Keratinocyte (primary cell): ENCODE data around the gene SOCS1. TPM values are rescaled to one million over a fixed set of nuclear protein-coding genes. Genes with fewer than 3 reads are reported as not detected.

Experiments
- DNase-seq: peaks from one replicate; pipeline ENCODE4 v3.0.0-alpha.2; 2011; ENCODE audit warnings: low read depth, missing footprints, low spot score
- FAIRE-seq: peaks from 2 replicates; lab custom pipeline; 2011; peaks lifted over from hg19 to GRCh38; lab: Jason Lieb, UNC
- H2AFZ ChIP-seq: 2 replicates; pipeline ENCODE4 v1.6.0; 2012; ENCODE audit warnings: low read length, control low read depth, inconsistent platforms; ENCODE audit not compliant: control insufficient read depth
- H3K27ac ChIP-seq: 2 replicates; pipeline ENCODE4 v1.5.1; 2011; ENCODE audit warnings: low read length; ENCODE audit not compliant: control insufficient read depth, insufficient read depth
- H3K27me3 ChIP-seq: 3 replicates; pipeline ENCODE4 v1.6.0; 2011; ENCODE audit warnings: low read length; ENCODE audit not compliant: control insufficient read depth, insufficient read depth; ENCODE audit errors: extremely low read depth
- H3K36me3 ChIP-seq, 2 experiments: 2 replicates in 1 of 2; 3 replicates in 1 of 2; pipeline ENCODE4 v1.5.1; 2011; ENCODE audit warnings: low read length in 2 of 2, mild to moderate bottlenecking in 1 of 2; ENCODE audit not compliant: control insufficient read depth in 2 of 2, insufficient read depth in 2 of 2; ENCODE audit errors: extremely low read depth in 1 of 2
- H3K4me1 ChIP-seq: 3 replicates; pipeline ENCODE4 v1.5.1; 2011; ENCODE audit warnings: low read length; ENCODE audit not compliant: control insufficient read depth, insufficient read depth; ENCODE audit errors: extremely low read depth
- H3K4me2 ChIP-seq: 3 replicates; pipeline ENCODE4 v1.6.0; 2011; ENCODE audit warnings: low read depth, low read length; ENCODE audit not compliant: control insufficient read depth, insufficient read depth; ENCODE audit errors: extremely low read depth
- H3K4me3 ChIP-seq, 3 experiments: fragments of 200-600 bp in 1 of 3; sonication (generic) in 1 of 3; 2 replicates in 2 of 3; 3 replicates in 1 of 3; pipeline ENCODE4 v1.5.1; 2011 to 2016; ENCODE audit warnings: low read length in 3 of 3, mild to moderate bottlenecking in 3 of 3, control low read depth in 2 of 3, inconsistent platforms in 1 of 3, low read depth in 1 of 3, mixed read lengths in 1 of 3, mixed run types in 1 of 3, moderate library complexity in 1 of 3; ENCODE audit not compliant: control insufficient read depth in 2 of 3, insufficient read depth in 2 of 3; ENCODE audit errors: extremely low read depth in 1 of 3
- H3K79me2 ChIP-seq: 2 replicates; pipeline ENCODE4 v1.6.0; 2012; ENCODE audit warnings: low read length; ENCODE audit not compliant: control insufficient read depth, insufficient read depth
- H3K9ac ChIP-seq: 3 replicates; pipeline ENCODE4 v1.6.0; 2011; ENCODE audit warnings: low read length; ENCODE audit not compliant: control insufficient read depth, insufficient read depth; ENCODE audit errors: extremely low read depth
- H3K9me1 ChIP-seq: 3 replicates; pipeline ENCODE4 v1.6.0; 2011; ENCODE audit warnings: low read length; ENCODE audit not compliant: control insufficient read depth, insufficient read depth; ENCODE audit errors: extremely low read depth
- H3K9me3 ChIP-seq: 2 replicates; pipeline ENCODE4 v1.5.1; 2012; ENCODE audit warnings: low read depth, low read length; ENCODE audit not compliant: control insufficient read depth
- H4K20me1 ChIP-seq: 3 replicates; pipeline ENCODE4 v1.6.0; 2011; ENCODE audit warnings: low read length; ENCODE audit not compliant: control insufficient read depth, insufficient read depth; ENCODE audit errors: extremely low read depth
- CTCF ChIP-seq, 3 experiments: IDR thresholded peaks in 1 of 3; conservative IDR thresholded peaks in 1 of 3; optimal IDR thresholded peaks in 1 of 3; 2 replicates in 2 of 3; 3 replicates in 1 of 3; pipeline versions ENCODE3 to v1.5.1; 2011; ENCODE audit warnings: low read length in 3 of 3, mild to moderate bottlenecking in 3 of 3, moderate library complexity in 2 of 3, control low read depth in 1 of 3, inconsistent platforms in 1 of 3; ENCODE audit not compliant: insufficient read depth in 2 of 3; ENCODE audit errors: extremely low read depth in 1 of 3
- EZH2 ChIP-seq: IDR thresholded peaks from one replicate; pipeline ENCODE4 v1.6.1; 2012; ENCODE audit warnings: inconsistent platforms, mild to moderate bottlenecking, low read length, moderate library complexity
- dilution Hi-C: fragments of 300-500 bp; cut with MboI; formaldehyde crosslinking; loops from one replicate; pipeline ENCODE4 v1.7.0; 2020; ENCODE audit warnings: low sequenced_read_pairs; ENCODE audit not compliant: extremely low pct_ligation_motif_present
- polyA plus RNA-seq, 5 experiments: library from polyadenylated mRNA; depleted of rRNA in 3 of 5; stranded (reverse) in 3 of 5; stranded (forward) in 1 of 5; unstranded in 1 of 5; fragments of >200 nt; gene quantifications; 1 replicate in 1 of 5; 2 replicates in 3 of 5; 3 replicates in 1 of 5; pipeline versions ENCODE4 v1.2.1 to v1.2.3, GENCODE V29; 2011 to 2012; ENCODE audit warnings: missing spikeins in 2 of 5, low read depth in 1 of 5, low replicate concordance in 1 of 5

Gene SOCS1
- polyA plus RNA-seq, 1 donor (not counting 4 experiments of a cell fraction or from before 2014, with no cell fraction given) = 0.98 TPM

- Histone ChIP-seq H3K4me3 (no peak overlapping the region), H3K36me3 (no peaks in the 10 kb centered on the region), H3K4me1 (peaks cover 33% of the 10 kb centered on the region), H3K27me3 (no peaks in the 10 kb centered on the region), H3K9ac (no peak overlapping the region), H3K9me1 (no peaks in the 10 kb centered on the region), H3K27ac (no peak overlapping the region), H3K4me2 (no peak overlapping the region), H2AFZ (no peak overlapping the region), H4K20me1 (no peaks in the 10 kb centered on the region), H3K79me2 (no peaks in the 10 kb centered on the region), H3K9me3 (peaks cover 11% of the 10 kb centered on the region)
- FAIRE-seq (no peak), DNase-seq (no peak)
- TF ChIP-seq CTCF (optimal IDR thresholded peaks at IDR 0.05 in 1 of 3, IDR thresholded peaks at IDR 0.05 in 1 of 3, conservative IDR thresholded peaks at IDR 0.05 in 1 of 3; ENCODE audit: extremely low read depth in 1 of 3, insufficient read depth in 2 of 3, low read length in 3 of 3) (no peak), EZH2 (no peak)
- dilution Hi-C loops = no loop called here
Measured at GRCh38 chr16:11211061-11211976, 44.7 kb downstream of the SOCS1 start.

- Histone ChIP-seq H3K4me3 (no peak overlapping the region), H3K79me2 (no peaks in the 10 kb centered on the region), H3K9me1 (no peaks in the 10 kb centered on the region), H2AFZ (no peak overlapping the region), H3K36me3 (no peaks in the 10 kb centered on the region), H3K27ac (no peak overlapping the region), H4K20me1 (no peaks in the 10 kb centered on the region), H3K4me1 (peaks cover 36% of the 10 kb centered on the region), H3K4me2 (no peak overlapping the region), H3K9me3 (peaks cover 5% of the 10 kb centered on the region), H3K27me3 (no peaks in the 10 kb centered on the region), H3K9ac (no peak overlapping the region)
- DNase-seq = no peak
- TF ChIP-seq CTCF (optimal IDR thresholded peaks at IDR 0.05 in 1 of 3, IDR thresholded peaks at IDR 0.05 in 1 of 3, conservative IDR thresholded peaks at IDR 0.05 in 1 of 3; ENCODE audit: extremely low read depth in 1 of 3, insufficient read depth in 2 of 3, low read length in 3 of 3) (no peak), EZH2 (no peak)
- no peak for FAIRE-seq
- dilution Hi-C loops = no loop called here
Measured at GRCh38 chr16:11210260-11210659, 45.7 kb downstream of the SOCS1 start.
